GM12878 (cell line): Measurements from ENCODE around the gene STPG4. TPM values are rescaled to one million over a fixed set of nuclear protein-coding genes. Genes with fewer than 3 reads are reported as not detected.

Experiments used
- ATAC-seq: fragments of 200-7000 bp; cut with Tn5 transposase; 3 replicates; pipeline ENCODE4 v1.9.1; 2020; ENCODE audit warnings: mild to moderate bottlenecking, moderate library complexity
- BruUV-seq: library from RNA; stranded (reverse); fragments of 400-500 nt; replicated peaks from 2 replicates; lab custom pipeline; 2021; lab: Mats Ljungman, UMichigan
- CTCF ChIA-PET: fragments of 300-600 bp; sonication (Branson Sonifier 250); formaldehyde crosslinking; extraction: SDS; loops from one replicate; lab custom pipeline; 2021; ENCODE audit warnings: inconsistent platforms; lab: Yijun Ruan, JAX
- POLR2A ChIA-PET: fragments of 350-600 bp; formaldehyde crosslinking; extraction: SDS; loops from one replicate; lab custom pipeline; 2021; ENCODE audit warnings: inconsistent platforms; lab: Charles Lee
- RAD21 ChIA-PET: fragments of 300-600 bp; sonication (Branson Sonifier 250); formaldehyde crosslinking; loops from one replicate; lab custom pipeline; 2023; ENCODE audit warnings: antibody characterized with exemption; ENCODE audit not compliant: unreplicated experiment; lab: Charles Lee
- SMC1A ChIA-PET: fragments of 300-600 bp; sonication (Branson Sonifier 250); formaldehyde crosslinking; loops from one replicate; lab custom pipeline; 2023; ENCODE audit not compliant: unreplicated experiment, uncharacterized antibody; lab: Charles Lee
- DNase-seq: peaks from one replicate; pipeline ENCODE4 v3.0.0-alpha.2; 2011; ENCODE audit warnings: low read depth, low spot score
- FAIRE-seq: peaks from 3 replicates; lab custom pipeline; 2011; peaks lifted over from hg19 to GRCh38; lab: Jason Lieb, UNC
- H2AFZ ChIP-seq: 2 replicates; pipeline ENCODE4 v1.6.0; 2011; ENCODE audit warnings: low read depth, low read length, control low read depth; ENCODE audit not compliant: control insufficient read depth
- H3K27ac ChIP-seq: 2 replicates; pipeline ENCODE4 v1.5.1; 2011; ENCODE audit warnings: control low read depth; ENCODE audit not compliant: control insufficient read depth, insufficient read depth
- H3K27me3 ChIP-seq, 2 experiments: replicated peaks in 1 of 2; 2 replicates each; pipeline versions ENCODE4 v1.6.0 to v1.6.1; 2011; ENCODE audit warnings: low read length in 1 of 2; ENCODE audit not compliant: control insufficient read depth in 2 of 2, insufficient read depth in 2 of 2
- H3K36me3 ChIP-seq, 2 experiments: 2 replicates each; pipeline ENCODE4 v1.5.1; 2011; ENCODE audit warnings: low read length in 1 of 2; ENCODE audit not compliant: control insufficient read depth in 2 of 2, insufficient read depth in 2 of 2
- H3K4me1 ChIP-seq: 2 replicates; pipeline ENCODE4 v1.6.1; 2011; ENCODE audit warnings: mild to moderate bottlenecking, low read length, moderate library complexity, mixed read lengths; ENCODE audit not compliant: control insufficient read depth, insufficient read depth
- H3K4me2 ChIP-seq: 2 replicates; pipeline ENCODE4 v1.6.0; 2011; ENCODE audit warnings: control low read depth; ENCODE audit not compliant: control insufficient read depth, insufficient read depth
- H3K4me3 ChIP-seq: fragments of 200-600 bp; sonication (generic); 2 replicates; pipeline ENCODE4 v1.5.1; 2016
- H3K79me2 ChIP-seq: 2 replicates; pipeline ENCODE4 v1.6.0; 2011; ENCODE audit warnings: low read length; ENCODE audit not compliant: control insufficient read depth, insufficient read depth
- H3K9ac ChIP-seq: 2 replicates; pipeline ENCODE4 v1.8.0; 2011; ENCODE audit warnings: low read length, control low read depth, mixed read lengths; ENCODE audit not compliant: control insufficient read depth, insufficient read depth
- H3K9me3 ChIP-seq: replicated peaks from 3 replicates; pipeline ENCODE4 v1.5.1; 2011; ENCODE audit warnings: mild to moderate bottlenecking, low read length; ENCODE audit not compliant: control insufficient read depth, insufficient read depth
- H4K20me1 ChIP-seq: 2 replicates; pipeline ENCODE4 v1.6.0; 2011; ENCODE audit not compliant: control insufficient read depth, insufficient read depth
- CBX5 ChIP-seq: sonication (generic); IDR thresholded peaks from 2 replicates; pipeline ENCODE4 v1.6.1; 2016; ENCODE audit warnings: low read depth, moderate library complexity, mild to moderate bottlenecking, inconsistent platforms
- EGR1 ChIP-seq, 2 experiments: IDR thresholded peaks; 1 replicate in 1 of 2; 2 replicates in 1 of 2; pipeline ENCODE4 v1.6.1; 2011 to 2012; ENCODE audit warnings: low read depth in 2 of 2, low read length in 2 of 2, borderline replicate concordance in 1 of 2, mild to moderate bottlenecking in 1 of 2, moderate library complexity in 1 of 2
- NFYA ChIP-seq: IDR thresholded peaks from 2 replicates; pipeline ENCODE4 v1.6.1; 2011; ENCODE audit warnings: low read depth, mild to moderate bottlenecking, low read length, improper control_type of control experiment, borderline replicate concordance
- NR2C1 ChIP-seq: fragments of 450-650 bp; IDR thresholded peaks from 2 replicates; pipeline ENCODE4 v1.6.1; 2017; ENCODE audit warnings: antibody characterized with exemption, mild to moderate bottlenecking, moderate library complexity
- SP1 ChIP-seq: IDR thresholded peaks from one replicate; pipeline ENCODE4 v1.6.1; 2011; ENCODE audit warnings: low read depth, low read length
- SPI1 ChIP-seq: IDR thresholded peaks from 2 replicates; pipeline ENCODE4 v1.6.1; 2011; ENCODE audit warnings: low read depth, mild to moderate bottlenecking, low read length, moderate library complexity, borderline replicate concordance; ENCODE audit not compliant: insufficient read depth
- STAT1 ChIP-seq: fragments of 450-650 bp; conservative IDR thresholded peaks from 2 replicates; pipeline ENCODE4 v1.6.1; 2014; ENCODE audit warnings: antibody characterized with exemption, mild to moderate bottlenecking
- SUZ12 ChIP-seq: fragments of 200-600 bp; sonication (generic); IDR thresholded peaks from one replicate; pipeline ENCODE4 v1.6.1; 2018; ENCODE audit warnings: antibody characterized with exemption, mild to moderate bottlenecking; ENCODE audit not compliant: unreplicated experiment
- ZBTB11 ChIP-seq: fragments of 450-650 bp; formaldehyde crosslinking; IDR thresholded peaks from 2 replicates; pipeline ENCODE4 v1.5.0; 2022; ENCODE audit warnings: mild to moderate bottlenecking, missing genetic modification characterization
- ZBTB33 ChIP-seq: fragments of 450-650 bp; IDR thresholded peaks from 2 replicates; pipeline ENCODE4 v1.6.1; 2017; ENCODE audit warnings: mild to moderate bottlenecking
- WGBS: methylation state at CpG from one replicate; pipeline ENCODE4 v1.1.6; 2016; ENCODE audit warnings: low lambda C conversion rate; ENCODE audit not compliant: insufficient replicate concordance, insufficient coverage; ENCODE audit errors: missing lambda C conversion rate; 5-methylcytosine and 5-hydroxymethylcytosine counted together
- in situ Hi-C: fragments of 300-500 bp; cut with MboI; formaldehyde crosslinking; loops from 9 replicates; pipeline ENCODE4 v1.14.3; 2018; ENCODE audit warnings: mixed read lengths
- intact Hi-C: fragments of 100-400 bp; cut with micrococcal nuclease; formaldehyde crosslinking; loops from one replicate; pipeline ENCODE4 v1.14.2; 2022; ENCODE audit not compliant: unreplicated experiment
- polyA plus RNA-seq, 11 experiments: library from polyadenylated mRNA; depleted of rRNA in 4 of 11; unstranded in 6 of 11; stranded (reverse) in 5 of 11; fragments of >200 nt; fragmentation: Nextera tagmentation in 4 of 11; fragmentation: Illumina TruSeq in 1 of 11; extraction: Ambion mirVana in 4 of 11; extraction: Trizol in 1 of 11; gene quantifications; 1 replicate in 1 of 11; 2 replicates in 10 of 11; pipeline versions ENCODE4 v1.2.1 to v1.2.3, GENCODE V29; 2011 to 2016; ENCODE audit warnings: inconsistent platforms in 2 of 11, missing spikeins in 2 of 11, low read depth in 1 of 11
- total RNA-seq, 4 experiments: library from RNA; depleted of rRNA in 3 of 4; stranded (reverse); fragments of >200 nt in 3 of 4; fragmentation: Illumina TruSeq in 1 of 4; extraction: Trizol in 1 of 4; gene quantifications; 2 replicates each; pipeline versions ENCODE4 v1.2.1 to v1.2.3, GENCODE V29; 2013 to 2021

Gene STPG4
- total and polyA plus RNA-seq, 10 of the 15 experiments (the other 5 are each of a cell fraction or from before 2014, with no cell fraction given): 0.10 to 0.29 (median 0.19) TPM; not detected in 3

GRCh38 chr2:47179388-47179787 is 24.3 kb upstream of the STPG4 start:
- POLR2A ChIA-PET: interaction anchor here (0.7 to 1.4 kb wide), 4 partner anchors 8 to 116 kb away, joined by 3 to 5 read pairs (median 4); no protein-coding TSS in a partner anchor
- no peaks in the 10 kb centered on the region for H3K36me3 ChIP-seq
- RAD21 ChIA-PET: interaction anchor here (0.7 to 1.0 kb wide), 2 partner anchors 121 to 160 kb away, joined by 3 to 4 read pairs; no protein-coding TSS in a partner anchor
- H2AFZ ChIP-seq: no peak overlapping the region
- no peak for TF ChIP-seq CBX5
- TF ChIP-seq SPI1: peak; percentile 54; the same call in 1 of the 2 replicates
- peaks cover 6% of the 10 kb centered on the region for H4K20me1 ChIP-seq
- no peak overlapping the region for H3K4me3 ChIP-seq
- FAIRE-seq: no peak
- H3K79me2 ChIP-seq: peaks cover 19% of the 10 kb centered on the region
- WGBS: 76% methylated on average over 6 of the region's 6 CpGs
- no peak overlapping the region for H3K9ac ChIP-seq
- H3K4me2 ChIP-seq: 0 out of 2 replicates have a peak overlapping the region, but pooled peaks have one; percentile 7
- H3K9me3 ChIP-seq: no peaks in the 10 kb centered on the region
- peaks cover 7% of the 10 kb centered on the region; the same call in 1 of the 2 replicates for H3K4me1 ChIP-seq
- ATAC-seq: no peak
- no peaks in the 10 kb centered on the region for H3K27me3 ChIP-seq
- CTCF ChIA-PET: interaction anchor here (0.7 kb wide), 1 partner anchor 17 kb away, joined by 3 read pairs; no protein-coding TSS in a partner anchor
- intact Hi-C loops (no loop called here), in situ Hi-C loops (no loop called here)
- no peak for DNase-seq
- SMC1A ChIA-PET: interaction anchor here (0.7 to 2.8 kb wide), 9 partner anchors 9 to 142 kb away, joined by 3 to 8 read pairs (median 4); partner anchors contain the start of gene STPG4
- no TSS peak for BruUV-seq
- H3K27ac ChIP-seq: no peak overlapping the region

- BruUV-seq: no TSS peak
- no peak overlapping the region for H2AFZ ChIP-seq
- RAD21 ChIA-PET: interaction anchor here (1.0 kb wide), 1 partner anchor 122 kb away, joined by 3 read pairs; no protein-coding TSS in a partner anchor
- no peak for ATAC-seq
- peaks cover 8% of the 10 kb centered on the region for H3K4me1 ChIP-seq
- H3K4me2 ChIP-seq: no peak overlapping the region
- 0 out of 4 replicates have a peak, but pooled peaks cover 0 to 3% of the 10 kb centered on the region in 2 experiments for H3K36me3 ChIP-seq
- H3K27ac ChIP-seq: no peak overlapping the region
- peaks cover 29% of the 10 kb centered on the region for H3K79me2 ChIP-seq
- FAIRE-seq: no peak
- in situ Hi-C loops (no loop called here), intact Hi-C loops (no loop called here)
- DNase-seq: no peak
- H3K9me3 ChIP-seq: no peaks in the 10 kb centered on the region
- POLR2A ChIA-PET: interaction anchor here (0.5 to 1.4 kb wide), 3 partner anchors 7 to 142 kb away, joined by 3 to 12 read pairs (median 4); no protein-coding TSS in a partner anchor
- SMC1A ChIA-PET: interaction anchor here (1.2 to 1.5 kb wide), 4 partner anchors 23 to 210 kb away, joined by 3 to 5 read pairs (median 4); partner anchors contain the start of gene STPG4
- H4K20me1 ChIP-seq: peaks cover 6% of the 10 kb centered on the region
- 91% methylated on average over 6 of the region's 6 CpGs for WGBS
- CTCF ChIA-PET: interaction anchor here (1.0 to 1.4 kb wide), 3 partner anchors 144 to 196 kb away, joined by 3 to 8 read pairs (median 5); no protein-coding TSS in a partner anchor
- H3K27me3 ChIP-seq: no peaks in the 10 kb centered on the region
- no peak overlapping the region for H3K9ac ChIP-seq
- no peak overlapping the region for H3K4me3 ChIP-seq
- TF ChIP-seq STAT1 (no peak), SP1 (no peak), EGR1 (IDR thresholded peaks at IDR 0.05; ENCODE audit: borderline replicate concordance in 1 of 2, low read depth in 2 of 2, low read length in 2 of 2) (no peak), NFYA (no peak), ZBTB11 (no peak), ZBTB33 (no peak), SUZ12 (no peak), NR2C1 (no peak)
Observed at GRCh38 chr2:47178341-47178740, 23.2 kb upstream of the STPG4 start.
